Measurements from ENCODE around the gene OR10G2. TPM values are rescaled to one million over a fixed set of nuclear protein-coding genes. Genes with fewer than 3 reads are reported as not detected.

Gene OR10G2
- total and polyA plus RNA-seq, 2 donors from 2014 or later = not detected

- Histone ChIP-seq H3K36me3 (ENCODE audit: control insufficient read depth in 2 of 3, insufficient read depth in 3 of 3, low read length in 3 of 3) (no peaks in the 10 kb centered on the region), H3K27me3 (ENCODE audit: control insufficient read depth, insufficient read depth, low read length) (no peaks in the 10 kb centered on the region), H3K9ac (ENCODE audit: low read length in 3 of 3) (no peak overlapping the region), H3K27ac (ENCODE audit: low read depth in 2 of 2, low read length in 2 of 2) (no peak overlapping the region), H3K4me3 (ENCODE audit: low read length in 3 of 3) (no peak overlapping the region), H3K4me1 (ENCODE audit: control insufficient read depth in 2 of 3, insufficient read depth in 2 of 3, low read depth in 1 of 3, low read length in 3 of 3) (no peaks in the 10 kb centered on the region), H3K9me3 (ENCODE audit: control insufficient read depth in 2 of 3, insufficient read depth in 1 of 3, low read length in 3 of 3) (no peaks in the 10 kb centered on the region)
- DNase-seq (no peak), FAIRE-seq (no peak)
- intact Hi-C loops (cut with DNase I) = no loop called here
- TF ChIP-seq CTCF (IDR thresholded peaks at IDR 0.05; ENCODE audit: borderline replicate concordance, extremely low read depth, insufficient read depth) = no peak
These were observed 17.6 kb upstream of the OR10G2 start for GRCh38 chr14:21652209-21652808.

- Histone ChIP-seq H3K9me3 (ENCODE audit: control insufficient read depth in 2 of 3, insufficient read depth in 1 of 3, low read length in 3 of 3) (no peaks in the 10 kb centered on the region), H3K27ac (ENCODE audit: low read depth in 2 of 2, low read length in 2 of 2) (no peak overlapping the region), H3K9ac (ENCODE audit: low read length in 3 of 3) (no peak overlapping the region), H3K36me3 (ENCODE audit: control insufficient read depth in 2 of 3, insufficient read depth in 3 of 3, low read length in 3 of 3) (no peaks in the 10 kb centered on the region), H3K4me3 (ENCODE audit: low read length in 3 of 3) (no peak overlapping the region), H3K27me3 (ENCODE audit: control insufficient read depth, insufficient read depth, low read length) (no peaks in the 10 kb centered on the region), H3K4me1 (ENCODE audit: control insufficient read depth in 2 of 3, insufficient read depth in 2 of 3, low read depth in 1 of 3, low read length in 3 of 3) (no peaks in the 10 kb centered on the region)
- DNase-seq = no peak
- no peak for FAIRE-seq
- intact Hi-C loops (cut with DNase I) = no loop called here
- TF ChIP-seq CTCF (IDR thresholded peaks at IDR 0.05; ENCODE audit: borderline replicate concordance, extremely low read depth, insufficient read depth) = no peak
These were observed 12.6 kb upstream of the OR10G2 start for GRCh38 chr14:21647380-21647779.

GRCh38 chr14:21643407-21643806 lies 8.7 kb upstream of the OR10G2 start:
- TF ChIP-seq CTCF (IDR thresholded peaks at IDR 0.05; ENCODE audit: borderline replicate concordance, extremely low read depth, insufficient read depth) = no peak
- Histone ChIP-seq H3K4me3 (ENCODE audit: low read length in 3 of 3) (no peak overlapping the region), H3K9ac (ENCODE audit: low read length in 3 of 3) (no peak overlapping the region), H3K27ac (ENCODE audit: low read depth in 2 of 2, low read length in 2 of 2) (no peak overlapping the region), H3K4me1 (ENCODE audit: control insufficient read depth in 2 of 3, insufficient read depth in 2 of 3, low read depth in 1 of 3, low read length in 3 of 3) (no peaks in the 10 kb centered on the region), H3K36me3 (ENCODE audit: control insufficient read depth in 2 of 3, insufficient read depth in 3 of 3, low read length in 3 of 3) (no peaks in the 10 kb centered on the region), H3K9me3 (ENCODE audit: control insufficient read depth in 2 of 3, insufficient read depth in 1 of 3, low read length in 3 of 3) (no peaks in the 10 kb centered on the region), H3K27me3 (ENCODE audit: control insufficient read depth, insufficient read depth, low read length) (no peaks in the 10 kb centered on the region)
- DNase-seq (no peak), FAIRE-seq (no peak)
- intact Hi-C loops (cut with DNase I) = no loop called here

- Histone ChIP-seq H3K27ac (ENCODE audit: low read depth in 2 of 2, low read length in 2 of 2) (no peak overlapping the region), H3K9me3 (ENCODE audit: control insufficient read depth in 2 of 3, insufficient read depth in 1 of 3, low read length in 3 of 3) (no peaks in the 10 kb centered on the region), H3K36me3 (ENCODE audit: control insufficient read depth in 2 of 3, insufficient read depth in 3 of 3, low read length in 3 of 3) (no peaks in the 10 kb centered on the region), H3K4me1 (ENCODE audit: control insufficient read depth in 2 of 3, insufficient read depth in 2 of 3, low read depth in 1 of 3, low read length in 3 of 3) (no peaks in the 10 kb centered on the region), H3K9ac (ENCODE audit: low read length in 3 of 3) (no peak overlapping the region), H3K27me3 (ENCODE audit: control insufficient read depth, insufficient read depth, low read length) (no peaks in the 10 kb centered on the region), H3K4me3 (ENCODE audit: low read length in 3 of 3) (no peak overlapping the region)
- no peak for DNase-seq
- intact Hi-C loops (cut with DNase I) = no loop called here
- TF ChIP-seq CTCF (IDR thresholded peaks at IDR 0.05; ENCODE audit: borderline replicate concordance, extremely low read depth, insufficient read depth) = no peak
- FAIRE-seq = no peak
These were observed 7.9 kb upstream of the OR10G2 start for GRCh38 chr14:21642683-21643082.

Measured in kidney (tissue), 14 donors.